Right kidney (tissue), 1 donor: Measurements from ENCODE around the gene SPARCL1.
A peak's percentile ranks its signal among the peaks of the same experiment; 100 is the strongest.
"Not testable (repeated sequence)": the region's sequence is repeated elsewhere in the genome, so short reads cannot be mapped to it uniquely, and the experiment has no call there.

Source experiments
- DNase-seq: peaks from one replicate; pipeline ENCODE4 v3.0.0-alpha.2; 2016

Gene SPARCL1

GRCh38 chr4:87442889-87443288 lies 86.3 kb downstream of the SPARCL1 start:
- DNase-seq = no peak

- no peak for DNase-seq
Measured at GRCh38 chr4:87433342-87433741, 95.8 kb downstream of the SPARCL1 start.

GRCh38 chr4:87430038-87430437 lies 99.1 kb downstream of the SPARCL1 start:
- no peak for DNase-seq

- DNase-seq = no peak
Measured at GRCh38 chr4:87428979-87429378, 100.2 kb downstream of the SPARCL1 start.

GRCh38 chr4:87427518-87427868 lies 101.7 kb downstream of the SPARCL1 start:
- DNase-seq = no peak

GRCh38 chr4:87426865-87427517 lies 102.2 kb downstream of the SPARCL1 start:
- peak; percentile 4 for DNase-seq

GRCh38 chr4:87425711-87426110 lies 103.5 kb downstream of the SPARCL1 start:
- no peak for DNase-seq

GRCh38 chr4:87424099-87424543 lies 105.1 kb downstream of the SPARCL1 start:
- not testable (repeated sequence) for DNase-seq
